ENCODE measurements around the gene ZSWIM7. TPM values are rescaled to one million over a fixed set of nuclear protein-coding genes. Genes with fewer than 3 reads are reported as not detected.

Gene ZSWIM7
- total RNA-seq, 1 experiment from 2014 or later: 41.3 TPM

DNA sequence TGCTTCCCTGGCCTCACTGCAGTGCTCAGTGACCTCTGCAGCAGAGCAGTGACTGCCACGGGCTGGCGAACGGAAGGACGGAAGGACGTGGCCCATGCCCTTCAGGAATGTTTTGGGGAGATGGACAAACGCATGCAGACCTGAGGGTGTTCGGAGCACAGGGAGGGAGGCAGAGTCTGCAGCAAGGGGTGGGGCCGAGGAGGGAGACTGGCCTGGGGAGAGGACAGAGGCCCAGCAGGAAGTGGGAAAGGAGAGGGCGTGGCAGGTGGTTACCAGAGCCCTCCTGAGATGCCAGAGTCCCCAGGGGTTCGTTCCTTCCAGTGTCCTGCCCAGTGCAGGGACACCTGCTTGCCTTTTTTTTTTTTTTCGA is 32.6 kb downstream of the ZSWIM7 start (continued):
- TF ChIP-seq, protein P1, sequence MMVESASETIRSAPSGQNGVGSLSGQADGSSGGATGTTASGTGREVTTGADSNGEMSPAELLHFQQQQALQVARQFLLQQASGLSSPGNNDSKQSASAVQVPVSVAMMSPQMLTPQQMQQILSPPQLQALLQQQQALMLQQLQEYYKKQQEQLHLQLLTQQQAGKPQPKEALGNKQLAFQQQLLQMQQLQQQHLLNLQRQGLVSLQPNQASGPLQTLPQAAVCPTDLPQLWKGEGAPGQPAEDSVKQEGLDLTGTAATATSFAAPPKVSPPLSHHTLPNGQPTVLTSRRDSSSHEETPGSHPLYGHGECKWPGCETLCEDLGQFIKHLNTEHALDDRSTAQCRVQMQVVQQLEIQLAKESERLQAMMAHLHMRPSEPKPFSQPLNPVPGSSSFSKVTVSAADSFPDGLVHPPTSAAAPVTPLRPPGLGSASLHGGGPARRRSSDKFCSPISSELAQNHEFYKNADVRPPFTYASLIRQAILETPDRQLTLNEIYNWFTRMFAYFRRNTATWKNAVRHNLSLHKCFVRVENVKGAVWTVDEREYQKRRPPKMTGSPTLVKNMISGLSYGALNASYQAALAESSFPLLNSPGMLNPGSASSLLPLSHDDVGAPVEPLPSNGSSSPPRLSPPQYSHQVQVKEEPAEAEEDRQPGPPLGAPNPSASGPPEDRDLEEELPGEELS (CRISPR knock-in tag; IDR thresholded peaks at IDR 0.05): no peak
- TF ChIP-seq FOXP1 (CRISPR knock-in tag; IDR thresholded peaks at IDR 0.05; ENCODE audit: borderline replicate concordance) (no peak), TEAD4 (CRISPR knock-in tag; IDR thresholded peaks at IDR 0.05) (no peak), SP1 (CRISPR knock-in tag; conservative IDR thresholded peaks at IDR 0.05) (0 out of 2 replicates have a peak, but pooled peaks have one; percentile 52), ATF1 (CRISPR knock-in tag; IDR thresholded peaks at IDR 0.05) (no peak), FOXK1 (CRISPR knock-in tag; IDR thresholded peaks at IDR 0.05) (0 out of 2 replicates have a peak, but pooled peaks have one; percentile 27), ESRRA (CRISPR knock-in tag; IDR thresholded peaks at IDR 0.05; ENCODE audit: borderline replicate concordance) (no peak), MYBL2 (CRISPR knock-in tag; IDR thresholded peaks at IDR 0.05) (no peak), ZNF423 (CRISPR knock-in tag; IDR thresholded peaks at IDR 0.05) (peak; percentile 82)
- TF ChIP-seq, protein P2, sequence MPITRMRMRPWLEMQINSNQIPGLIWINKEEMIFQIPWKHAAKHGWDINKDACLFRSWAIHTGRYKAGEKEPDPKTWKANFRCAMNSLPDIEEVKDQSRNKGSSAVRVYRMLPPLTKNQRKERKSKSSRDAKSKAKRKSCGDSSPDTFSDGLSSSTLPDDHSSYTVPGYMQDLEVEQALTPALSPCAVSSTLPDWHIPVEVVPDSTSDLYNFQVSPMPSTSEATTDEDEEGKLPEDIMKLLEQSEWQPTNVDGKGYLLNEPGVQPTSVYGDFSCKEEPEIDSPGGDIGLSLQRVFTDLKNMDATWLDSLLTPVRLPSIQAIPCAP (CRISPR knock-in tag; IDR thresholded peaks at IDR 0.05): no peak
- TF ChIP-seq, protein P3, sequence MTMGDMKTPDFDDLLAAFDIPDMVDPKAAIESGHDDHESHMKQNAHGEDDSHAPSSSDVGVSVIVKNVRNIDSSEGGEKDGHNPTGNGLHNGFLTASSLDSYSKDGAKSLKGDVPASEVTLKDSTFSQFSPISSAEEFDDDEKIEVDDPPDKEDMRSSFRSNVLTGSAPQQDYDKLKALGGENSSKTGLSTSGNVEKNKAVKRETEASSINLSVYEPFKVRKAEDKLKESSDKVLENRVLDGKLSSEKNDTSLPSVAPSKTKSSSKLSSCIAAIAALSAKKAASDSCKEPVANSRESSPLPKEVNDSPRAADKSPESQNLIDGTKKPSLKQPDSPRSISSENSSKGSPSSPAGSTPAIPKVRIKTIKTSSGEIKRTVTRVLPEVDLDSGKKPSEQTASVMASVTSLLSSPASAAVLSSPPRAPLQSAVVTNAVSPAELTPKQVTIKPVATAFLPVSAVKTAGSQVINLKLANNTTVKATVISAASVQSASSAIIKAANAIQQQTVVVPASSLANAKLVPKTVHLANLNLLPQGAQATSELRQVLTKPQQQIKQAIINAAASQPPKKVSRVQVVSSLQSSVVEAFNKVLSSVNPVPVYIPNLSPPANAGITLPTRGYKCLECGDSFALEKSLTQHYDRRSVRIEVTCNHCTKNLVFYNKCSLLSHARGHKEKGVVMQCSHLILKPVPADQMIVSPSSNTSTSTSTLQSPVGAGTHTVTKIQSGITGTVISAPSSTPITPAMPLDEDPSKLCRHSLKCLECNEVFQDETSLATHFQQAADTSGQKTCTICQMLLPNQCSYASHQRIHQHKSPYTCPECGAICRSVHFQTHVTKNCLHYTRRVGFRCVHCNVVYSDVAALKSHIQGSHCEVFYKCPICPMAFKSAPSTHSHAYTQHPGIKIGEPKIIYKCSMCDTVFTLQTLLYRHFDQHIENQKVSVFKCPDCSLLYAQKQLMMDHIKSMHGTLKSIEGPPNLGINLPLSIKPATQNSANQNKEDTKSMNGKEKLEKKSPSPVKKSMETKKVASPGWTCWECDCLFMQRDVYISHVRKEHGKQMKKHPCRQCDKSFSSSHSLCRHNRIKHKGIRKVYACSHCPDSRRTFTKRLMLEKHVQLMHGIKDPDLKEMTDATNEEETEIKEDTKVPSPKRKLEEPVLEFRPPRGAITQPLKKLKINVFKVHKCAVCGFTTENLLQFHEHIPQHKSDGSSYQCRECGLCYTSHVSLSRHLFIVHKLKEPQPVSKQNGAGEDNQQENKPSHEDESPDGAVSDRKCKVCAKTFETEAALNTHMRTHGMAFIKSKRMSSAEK (CRISPR knock-in tag; IDR thresholded peaks at IDR 0.05; ENCODE audit: borderline replicate concordance): no peak
- TF ChIP-seq, protein P4, sequence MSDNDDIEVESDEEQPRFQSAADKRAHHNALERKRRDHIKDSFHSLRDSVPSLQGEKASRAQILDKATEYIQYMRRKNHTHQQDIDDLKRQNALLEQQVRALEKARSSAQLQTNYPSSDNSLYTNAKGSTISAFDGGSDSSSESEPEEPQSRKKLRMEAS (CRISPR knock-in tag; IDR thresholded peaks at IDR 0.05): no peak

DNA sequence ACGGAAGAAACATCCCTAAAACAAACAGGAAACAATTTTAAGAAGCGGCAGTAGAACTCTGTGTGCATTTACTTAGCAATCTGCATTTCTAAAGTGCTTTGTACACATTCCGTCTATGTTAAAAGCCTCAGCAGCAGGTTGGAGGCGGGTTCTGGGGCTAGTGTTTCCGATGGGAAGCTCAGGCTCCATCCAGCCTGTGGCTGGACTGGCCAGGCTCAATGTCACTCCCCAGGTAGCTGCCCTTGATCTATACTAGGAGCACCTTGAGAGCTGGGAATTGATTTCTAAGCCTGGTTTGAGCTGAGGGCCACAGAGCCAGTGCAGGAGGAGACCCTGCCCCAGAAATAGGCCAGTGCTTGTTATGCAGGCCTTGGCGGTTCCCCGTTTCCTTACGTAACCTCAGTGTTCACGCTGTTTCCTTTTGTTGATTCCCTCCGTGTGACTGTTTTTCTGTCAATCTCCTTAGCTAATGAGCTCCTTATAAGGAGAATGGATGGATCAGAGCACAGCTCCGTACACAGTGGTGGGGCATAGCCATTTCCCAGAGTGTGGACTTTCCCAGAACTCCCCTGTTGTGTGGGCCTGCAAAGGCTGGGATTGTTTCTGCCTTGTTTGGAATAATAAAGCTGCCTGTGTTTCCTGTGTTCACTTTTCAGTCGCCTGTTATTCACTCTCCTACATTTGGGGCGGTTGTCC is 33.2 kb downstream of the ZSWIM7 start:
- ATAC-seq (peak; percentile 90), DNase-seq (ENCODE audit: low spot score) (peak; percentile 82)
- Mint-ChIP-seq H3K4me3 (peak overlapping the region; percentile 65), H3K36me3 (peaks cover 2% of the 10 kb centered on the region; the same call in 1 of the 2 replicates), H3K4me1 (peaks cover 68% of the 10 kb centered on the region), H3K9me3 (no peaks in the 10 kb centered on the region), H3K27me3 (ENCODE audit: low read depth) (no peaks in the 10 kb centered on the region), H3K27ac (peak overlapping the region; percentile 100)
- ChIA-PET POLR2A (interaction anchor here (0.9 to 2.2 kb wide), 3 partner anchors 18 to 33 kb away, joined by 3 to 16 read pairs (median 4); partner anchors contain the start of genes ADORA2B, TTC19 and ZSWIM7), CTCF (interaction anchor here (0.8 to 4.2 kb wide), 5 partner anchors 14 to 34 kb away, joined by 3 to 43 read pairs (median 4); partner anchors contain the start of genes ADORA2B, TTC19 and ZSWIM7)
- TF ChIP-seq NFYB (CRISPR knock-in tag; conservative IDR thresholded peaks at IDR 0.05; ENCODE audit: low read depth): peak; percentile 41; the same call in 1 of the 2 replicates
- TF ChIP-seq, protein P1 (CRISPR knock-in tag; IDR thresholded peaks at IDR 0.05): peak; percentile 45; the same call in 1 of the 2 replicates
- TF ChIP-seq, protein P5, sequence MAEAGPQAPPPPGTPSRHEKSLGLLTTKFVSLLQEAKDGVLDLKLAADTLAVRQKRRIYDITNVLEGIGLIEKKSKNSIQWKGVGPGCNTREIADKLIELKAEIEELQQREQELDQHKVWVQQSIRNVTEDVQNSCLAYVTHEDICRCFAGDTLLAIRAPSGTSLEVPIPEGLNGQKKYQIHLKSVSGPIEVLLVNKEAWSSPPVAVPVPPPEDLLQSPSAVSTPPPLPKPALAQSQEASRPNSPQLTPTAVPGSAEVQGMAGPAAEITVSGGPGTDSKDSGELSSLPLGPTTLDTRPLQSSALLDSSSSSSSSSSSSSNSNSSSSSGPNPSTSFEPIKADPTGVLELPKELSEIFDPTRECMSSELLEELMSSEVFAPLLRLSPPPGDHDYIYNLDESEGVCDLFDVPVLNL (CRISPR knock-in tag; IDR thresholded peaks at IDR 0.05; ENCODE audit: borderline replicate concordance, low read depth): no peak
- 0 out of 2 replicates have a peak, but pooled peaks have one; percentile 27 for TF ChIP-seq SP1 (CRISPR knock-in tag; conservative IDR thresholded peaks at IDR 0.05)
- TF ChIP-seq, protein P6, sequence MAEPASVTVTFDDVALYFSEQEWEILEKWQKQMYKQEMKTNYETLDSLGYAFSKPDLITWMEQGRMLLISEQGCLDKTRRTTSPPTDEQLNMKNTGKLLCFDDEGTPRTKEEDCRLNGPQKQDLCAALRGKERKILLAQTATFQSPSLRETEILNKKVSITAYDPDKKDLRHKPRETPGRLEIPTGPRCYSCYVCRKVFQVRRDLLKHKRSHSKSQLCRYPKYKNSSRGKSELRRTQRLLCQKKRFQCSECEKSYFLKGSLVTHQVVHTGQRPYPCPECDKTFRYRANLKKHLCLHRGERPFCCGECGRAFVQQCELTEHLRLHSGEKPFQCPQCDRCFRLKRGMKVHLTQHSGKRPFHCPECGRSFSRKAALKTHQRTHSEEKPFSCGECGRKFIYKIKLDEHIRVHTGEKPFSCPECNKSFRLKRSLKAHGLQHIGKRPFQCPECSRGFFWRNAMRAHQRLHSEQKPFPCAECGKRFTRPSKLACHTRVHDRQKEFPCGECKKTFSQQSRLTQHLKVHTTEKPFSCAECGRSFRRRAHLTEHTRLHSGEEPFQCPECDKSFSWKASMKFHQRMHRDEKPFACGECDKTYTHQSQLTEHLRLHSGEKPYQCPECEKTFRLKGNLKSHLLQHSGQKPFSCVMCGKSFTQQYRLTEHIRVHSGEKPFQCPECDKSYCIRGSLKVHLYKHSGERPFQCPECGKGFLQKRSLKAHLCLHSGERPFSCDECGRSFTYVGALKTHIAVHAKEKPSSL (CRISPR knock-in tag; conservative IDR thresholded peaks at IDR 0.05): 0 out of 2 replicates have a peak, but pooled peaks have one; percentile 53

Data from WTC11 (cell line).